ENCODE measurements around the gene DRGX.

DNA sequence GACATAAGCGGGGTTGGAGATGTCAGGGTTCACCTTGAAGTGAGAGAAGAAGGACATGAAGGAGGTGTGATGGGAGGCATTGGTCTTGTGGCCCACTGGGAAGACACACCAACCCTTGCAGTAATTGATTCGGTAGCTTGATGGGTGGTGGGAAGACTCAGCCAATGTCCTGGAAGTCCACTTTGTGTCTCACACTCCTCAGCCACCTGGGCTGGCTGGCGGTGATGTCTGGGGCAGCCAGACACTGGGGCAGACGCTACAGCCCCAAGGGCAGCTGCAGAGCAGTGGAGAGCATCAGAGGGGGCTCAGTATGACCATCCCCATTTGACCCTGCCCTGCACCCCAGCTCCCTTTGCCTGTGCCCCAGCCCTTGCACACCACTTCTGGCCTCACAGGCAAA lies 16.7 kb upstream of the DRGX start:
- TF ChIP-seq, protein P1, sequence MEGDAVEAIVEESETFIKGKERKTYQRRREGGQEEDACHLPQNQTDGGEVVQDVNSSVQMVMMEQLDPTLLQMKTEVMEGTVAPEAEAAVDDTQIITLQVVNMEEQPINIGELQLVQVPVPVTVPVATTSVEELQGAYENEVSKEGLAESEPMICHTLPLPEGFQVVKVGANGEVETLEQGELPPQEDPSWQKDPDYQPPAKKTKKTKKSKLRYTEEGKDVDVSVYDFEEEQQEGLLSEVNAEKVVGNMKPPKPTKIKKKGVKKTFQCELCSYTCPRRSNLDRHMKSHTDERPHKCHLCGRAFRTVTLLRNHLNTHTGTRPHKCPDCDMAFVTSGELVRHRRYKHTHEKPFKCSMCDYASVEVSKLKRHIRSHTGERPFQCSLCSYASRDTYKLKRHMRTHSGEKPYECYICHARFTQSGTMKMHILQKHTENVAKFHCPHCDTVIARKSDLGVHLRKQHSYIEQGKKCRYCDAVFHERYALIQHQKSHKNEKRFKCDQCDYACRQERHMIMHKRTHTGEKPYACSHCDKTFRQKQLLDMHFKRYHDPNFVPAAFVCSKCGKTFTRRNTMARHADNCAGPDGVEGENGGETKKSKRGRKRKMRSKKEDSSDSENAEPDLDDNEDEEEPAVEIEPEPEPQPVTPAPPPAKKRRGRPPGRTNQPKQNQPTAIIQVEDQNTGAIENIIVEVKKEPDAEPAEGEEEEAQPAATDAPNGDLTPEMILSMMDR (IDR thresholded peaks at IDR 0.05), result no peak
- no peak for TF ChIP-seq POLR2A (IDR thresholded peaks at IDR 0.05)

All from uterus (tissue), 2 donors.